Measurements from ENCODE around the gene VPS13A. TPM values are rescaled to one million over a fixed set of nuclear protein-coding genes. Genes with fewer than 3 reads are reported as not detected.
"Not testable (repeated sequence)": the region's sequence is repeated elsewhere in the genome, so short reads cannot be mapped to it uniquely, and the experiment has no call there.

The VPS13A gene
- total and polyA plus RNA-seq, 5 donors, result 18.7 to 47.2 (median 43.2) TPM

- DNase-seq (no peak), ATAC-seq (no peak)
- H3K4me3 ChIP-seq (ENCODE audit: low read length), result no peak overlapping the region
- no peaks in the 10 kb centered on the region for H3K9me3 ChIP-seq (ENCODE audit: control insufficient read depth, low read length)
- WGBS, result 90% methylated on average over 7 of the region's 7 CpGs
- intact Hi-C loops (cut with DNase I), result no loop called here
- no peaks in the 10 kb centered on the region for H3K4me1 ChIP-seq (ENCODE audit: control insufficient read depth, insufficient read depth, low read length)
- H3K27ac ChIP-seq (ENCODE audit: low read length), result no peak overlapping the region
- no peaks in the 10 kb centered on the region for H3K27me3 ChIP-seq (ENCODE audit: control insufficient read depth, insufficient read depth)
Observed at GRCh38 chr9:77392328-77392727, 215.0 kb downstream of the VPS13A start.

GRCh38 chr9:77398581-77398980 lies 221.2 kb downstream of the VPS13A start:
- H3K4me3 ChIP-seq (ENCODE audit: low read length); intact Hi-C loops (cut with DNase I); H3K27me3 ChIP-seq (ENCODE audit: control insufficient read depth, insufficient read depth); H3K9me3 ChIP-seq (ENCODE audit: control insufficient read depth, low read length); DNase-seq; H3K4me1 ChIP-seq (ENCODE audit: control insufficient read depth, insufficient read depth, low read length); ATAC-seq; H3K27ac ChIP-seq (ENCODE audit: low read length): not testable (repeated sequence)
- WGBS, result 95% methylated on average over 9 of the region's 9 CpGs

- DNase-seq (no peak), ATAC-seq (no peak)
- Histone ChIP-seq H3K4me3 (ENCODE audit: low read length) (no peak overlapping the region), H3K27ac (ENCODE audit: low read length) (no peak overlapping the region), H3K9me3 (ENCODE audit: control insufficient read depth, low read length) (no peaks in the 10 kb centered on the region), H3K4me1 (ENCODE audit: control insufficient read depth, insufficient read depth, low read length) (no peaks in the 10 kb centered on the region), H3K27me3 (ENCODE audit: control insufficient read depth, insufficient read depth) (no peaks in the 10 kb centered on the region)
- WGBS, result 97% methylated on average over 1 of the region's 1 CpG
- intact Hi-C loops (cut with DNase I), result no loop called here
Observed at GRCh38 chr9:77399964-77400363, 222.6 kb downstream of the VPS13A start.

DNA sequence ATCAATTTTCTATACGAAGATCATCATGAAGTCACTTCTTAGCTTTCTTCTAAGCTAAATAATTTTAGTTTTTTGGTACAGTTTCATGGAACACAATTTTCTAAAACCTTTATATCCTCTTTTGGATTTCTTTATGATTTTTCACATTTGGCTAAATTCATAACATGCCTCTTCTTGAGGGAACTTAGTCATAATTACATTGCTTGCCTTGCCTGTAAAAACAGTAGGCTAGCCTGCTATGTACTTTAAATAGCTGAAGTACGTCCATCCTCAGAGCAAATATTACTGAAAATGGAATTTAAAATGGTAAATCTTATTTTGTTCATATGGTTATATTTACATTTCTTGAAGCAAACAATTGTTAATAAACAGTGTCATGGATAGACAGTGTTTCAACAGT lies 225.0 kb downstream of the VPS13A start:
- intact Hi-C loops (cut with DNase I), result no loop called here
- DNase-seq, result no peak
- Histone ChIP-seq H3K9me3 (ENCODE audit: control insufficient read depth, low read length) (no peaks in the 10 kb centered on the region), H3K27ac (ENCODE audit: low read length) (no peak overlapping the region), H3K27me3 (ENCODE audit: control insufficient read depth, insufficient read depth) (no peaks in the 10 kb centered on the region), H3K4me3 (ENCODE audit: low read length) (no peak overlapping the region), H3K4me1 (ENCODE audit: control insufficient read depth, insufficient read depth, low read length) (no peaks in the 10 kb centered on the region)
- 74% methylated on average over 2 of the region's 2 CpGs for WGBS
- no peak for ATAC-seq

DNA sequence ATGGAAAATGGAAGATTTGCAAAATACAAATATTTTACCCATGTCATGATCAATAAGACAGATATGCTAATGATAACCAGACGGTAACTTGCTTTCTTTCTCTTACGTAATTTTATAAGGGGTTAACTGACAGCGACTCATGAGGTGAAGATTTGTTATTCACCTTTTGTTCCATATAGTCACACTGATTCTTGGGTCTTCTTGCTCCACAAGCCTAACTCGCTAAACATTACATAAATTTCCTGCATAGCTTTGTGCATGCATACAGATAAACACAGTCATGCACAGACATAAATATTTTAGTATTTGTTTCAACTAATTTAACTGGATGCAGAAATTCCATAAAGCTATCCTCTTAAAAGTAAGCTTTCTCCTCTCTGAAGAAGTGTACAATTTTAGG lies 225.9 kb downstream of the VPS13A start:
- intact Hi-C loops (cut with DNase I), result no loop called here
- Histone ChIP-seq H3K27ac (ENCODE audit: low read length) (no peak overlapping the region), H3K4me3 (ENCODE audit: low read length) (no peak overlapping the region), H3K4me1 (ENCODE audit: control insufficient read depth, insufficient read depth, low read length) (no peaks in the 10 kb centered on the region), H3K9me3 (ENCODE audit: control insufficient read depth, low read length) (no peaks in the 10 kb centered on the region), H3K27me3 (ENCODE audit: control insufficient read depth, insufficient read depth) (no peaks in the 10 kb centered on the region)
- 96% methylated on average over 4 of the region's 4 CpGs for WGBS
- no peak for ATAC-seq
- DNase-seq, result no peak

- ATAC-seq; intact Hi-C loops (cut with DNase I); H3K4me3 ChIP-seq (ENCODE audit: low read length); H3K27me3 ChIP-seq (ENCODE audit: control insufficient read depth, insufficient read depth); H3K4me1 ChIP-seq (ENCODE audit: control insufficient read depth, insufficient read depth, low read length); H3K9me3 ChIP-seq (ENCODE audit: control insufficient read depth, low read length); H3K27ac ChIP-seq (ENCODE audit: low read length): not testable (repeated sequence)
- DNase-seq, result peak in 1 of 3 donors; percentile 38
- WGBS, result 98% methylated on average over 9 of the region's 9 CpGs
Observed at GRCh38 chr9:77408521-77408920, 231.2 kb downstream of the VPS13A start.

DNA sequence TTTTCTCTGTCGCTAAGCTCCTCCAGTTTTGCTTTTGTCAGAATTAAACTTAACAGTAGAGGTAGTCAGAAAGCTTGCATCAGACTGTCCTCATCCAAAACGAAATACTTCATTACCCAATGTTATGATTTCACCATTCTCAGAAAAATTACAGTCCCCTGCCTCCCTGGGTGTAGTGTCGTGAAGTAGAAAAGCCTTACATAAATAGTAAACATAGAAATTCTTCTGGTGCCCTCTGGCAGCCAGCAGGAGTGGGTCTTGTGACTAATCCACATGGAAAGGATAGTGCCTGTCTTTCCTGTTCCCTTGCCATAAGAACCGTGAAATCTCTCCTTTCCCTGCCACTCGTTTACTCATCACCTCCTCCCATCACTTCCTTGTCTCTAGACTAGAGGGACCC lies 240.2 kb downstream of the VPS13A start:
- 53% methylated on average over 5 of the region's 5 CpGs for WGBS
- intact Hi-C loops (cut with DNase I), result no loop called here
- no peak for DNase-seq
- Histone ChIP-seq H3K27ac (ENCODE audit: low read length) (no peak overlapping the region), H3K4me1 (ENCODE audit: control insufficient read depth, insufficient read depth, low read length) (no peaks in the 10 kb centered on the region), H3K4me3 (ENCODE audit: low read length) (no peak overlapping the region), H3K27me3 (ENCODE audit: control insufficient read depth, insufficient read depth) (no peaks in the 10 kb centered on the region), H3K9me3 (ENCODE audit: control insufficient read depth, low read length) (no peaks in the 10 kb centered on the region)
- ATAC-seq, result peak in 1 of 2 donors; percentile 34

GRCh38 chr9:77418226-77418625 lies 240.9 kb downstream of the VPS13A start:
- ATAC-seq, result no peak
- H3K4me3 ChIP-seq (ENCODE audit: low read length), result no peak overlapping the region
- intact Hi-C loops (cut with DNase I), result no loop called here
- no peaks in the 10 kb centered on the region for H3K27me3 ChIP-seq (ENCODE audit: control insufficient read depth, insufficient read depth)
- no peak for DNase-seq
- H3K4me1 ChIP-seq (ENCODE audit: control insufficient read depth, insufficient read depth, low read length), result no peaks in the 10 kb centered on the region
- H3K9me3 ChIP-seq (ENCODE audit: control insufficient read depth, low read length), result no peaks in the 10 kb centered on the region
- no peak overlapping the region for H3K27ac ChIP-seq (ENCODE audit: low read length)

DNA sequence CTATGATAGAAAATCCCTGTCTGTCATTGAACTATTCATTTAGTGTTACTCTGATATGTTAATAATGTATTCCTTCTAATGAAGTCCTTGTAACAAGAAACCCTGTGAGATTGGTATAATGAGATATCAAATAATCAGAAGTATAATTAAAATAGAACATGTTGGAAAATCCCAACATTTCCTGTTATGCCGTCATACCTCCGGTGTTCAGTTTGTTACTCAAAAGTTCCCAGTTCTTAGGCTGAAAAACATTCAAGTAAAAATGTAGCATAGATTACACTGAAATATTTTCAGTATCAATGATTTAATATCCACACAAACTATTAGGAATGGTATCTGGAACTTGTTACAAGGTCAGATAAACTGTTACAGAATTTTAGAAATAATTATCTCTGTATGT lies 243.3 kb downstream of the VPS13A start:
- no peak overlapping the region for H3K4me3 ChIP-seq (ENCODE audit: low read length)

GRCh38 chr9:77421506-77422265 lies 244.4 kb downstream of the VPS13A start:
- Histone ChIP-seq H3K4me1 (ENCODE audit: control insufficient read depth, insufficient read depth, low read length) (no peaks in the 10 kb centered on the region), H3K27ac (ENCODE audit: low read length) (no peak overlapping the region), H3K4me3 (ENCODE audit: low read length) (no peak overlapping the region), H3K9me3 (ENCODE audit: control insufficient read depth, low read length) (no peaks in the 10 kb centered on the region), H3K27me3 (ENCODE audit: control insufficient read depth, insufficient read depth) (no peaks in the 10 kb centered on the region)
- DNase-seq (no peak), ATAC-seq (no peak)
- 94% methylated on average over 10 of the region's 10 CpGs for WGBS
- intact Hi-C loops (cut with DNase I), result no loop called here

More for the DNA sequence above, 243.3 kb downstream of the VPS13A start:
- intact Hi-C loops (cut with DNase I), result no loop called here
- Histone ChIP-seq H3K4me1 (ENCODE audit: control insufficient read depth, insufficient read depth, low read length) (no peaks in the 10 kb centered on the region), H3K27me3 (ENCODE audit: control insufficient read depth, insufficient read depth) (no peaks in the 10 kb centered on the region), H3K27ac (ENCODE audit: low read length) (no peak overlapping the region), H3K9me3 (ENCODE audit: control insufficient read depth, low read length) (no peaks in the 10 kb centered on the region)
- 66% methylated on average over 2 of the region's 2 CpGs for WGBS
- ATAC-seq, result no peak
- no peak for DNase-seq

GRCh38 chr9:77422969-77423368 lies 245.6 kb downstream of the VPS13A start:
- WGBS, result 94% methylated on average over 3 of the region's 3 CpGs
- ATAC-seq, result no peak
- H3K9me3 ChIP-seq (ENCODE audit: control insufficient read depth, low read length), result no peaks in the 10 kb centered on the region
- no peak overlapping the region for H3K27ac ChIP-seq (ENCODE audit: low read length)
- H3K4me1 ChIP-seq (ENCODE audit: control insufficient read depth, insufficient read depth, low read length), result peaks cover 3% of the 10 kb centered on the region
- DNase-seq, result no peak
- H3K27me3 ChIP-seq (ENCODE audit: control insufficient read depth, insufficient read depth), result no peaks in the 10 kb centered on the region
- intact Hi-C loops (cut with DNase I), result no loop called here
- H3K4me3 ChIP-seq (ENCODE audit: low read length), result no peak overlapping the region

DNA sequence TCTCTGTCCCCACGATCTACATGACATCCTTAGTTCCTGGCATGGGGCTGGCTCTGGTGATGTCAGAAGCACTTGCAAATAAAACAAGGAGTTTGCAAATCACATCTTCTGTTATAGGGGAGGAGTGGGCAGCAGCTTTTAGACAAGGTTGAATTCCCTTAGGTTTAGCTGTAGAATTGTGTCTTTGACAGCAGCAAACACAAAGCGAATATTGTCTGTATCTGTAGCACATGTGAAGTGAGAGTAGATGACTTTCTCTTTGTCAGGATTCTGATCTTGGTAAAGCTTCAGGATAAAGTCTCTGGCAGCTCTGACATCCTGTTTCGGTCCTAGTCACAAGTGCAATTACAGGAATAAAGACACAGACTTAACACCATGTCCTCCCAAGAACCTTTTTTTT lies 246.5 kb downstream of the VPS13A start:
- intact Hi-C loops (cut with DNase I), result no loop called here
- 73% methylated on average over 3 of the region's 3 CpGs for WGBS
- H3K27me3 ChIP-seq (ENCODE audit: control insufficient read depth, insufficient read depth), result no peaks in the 10 kb centered on the region
- H3K27ac ChIP-seq (ENCODE audit: low read length), result no peak overlapping the region
- peaks cover 3% of the 10 kb centered on the region for H3K4me1 ChIP-seq (ENCODE audit: control insufficient read depth, insufficient read depth, low read length)
- DNase-seq, result no peak
- no peak for ATAC-seq
- H3K4me3 ChIP-seq (ENCODE audit: low read length), result no peak overlapping the region
- H3K9me3 ChIP-seq (ENCODE audit: control insufficient read depth, low read length), result no peaks in the 10 kb centered on the region
